MCF 10A (cell line): Measurements from ENCODE around the gene ARL3. TPM values are rescaled to one million over a fixed set of nuclear protein-coding genes. Genes with fewer than 3 reads are reported as not detected.

Source experiments
- BruUV-seq: library from RNA; stranded (reverse); fragments of 400-500 nt; replicated peaks from 2 replicates; lab custom pipeline; 2021; lab: Mats Ljungman, UMichigan
- CTCF ChIA-PET: fragments of 300-600 bp; sonication (Branson Sonifier 250); formaldehyde crosslinking; extraction: SDS; loops from one replicate; lab custom pipeline; 2021; ENCODE audit warnings: antibody characterized with exemption, inconsistent platforms; lab: Yijun Ruan, JAX
- POLR2A ChIA-PET: fragments of 300-600, 350-650 bp; sonication (Branson Sonifier 250); formaldehyde crosslinking; extraction: SDS; loops from one replicate; lab custom pipeline; 2020; ENCODE audit warnings: antibody characterized with exemption, inconsistent platforms; lab: Yijun Ruan, JAX
- DNase-seq: peaks from one replicate; pipeline ENCODE4 v3.0.0-alpha.2; 2018; ENCODE audit not compliant: unreplicated experiment
- H3K27ac Mint-ChIP-seq: one replicate; pipeline ENCODE4 v1.8.0; 2022; ENCODE audit warnings: mild to moderate bottlenecking, low read depth, mixed read lengths; ENCODE audit not compliant: unreplicated experiment
- H3K27me3 Mint-ChIP-seq: one replicate; pipeline ENCODE4 v1.8.0; 2022; ENCODE audit warnings: mixed read lengths; ENCODE audit not compliant: insufficient read depth, unreplicated experiment
- H3K36me3 Mint-ChIP-seq: one replicate; pipeline ENCODE4 v1.8.0; 2022; ENCODE audit warnings: mild to moderate bottlenecking, moderate library complexity, mixed read lengths; ENCODE audit not compliant: insufficient read depth, unreplicated experiment
- H3K4me1 Mint-ChIP-seq: one replicate; pipeline ENCODE4 v1.8.0; 2022; ENCODE audit warnings: mixed read lengths; ENCODE audit not compliant: insufficient read depth, unreplicated experiment
- H3K4me3 Mint-ChIP-seq: one replicate; pipeline ENCODE4 v1.8.0; 2022; ENCODE audit warnings: mild to moderate bottlenecking, moderate library complexity, mixed read lengths; ENCODE audit not compliant: unreplicated experiment
- H3K9me3 Mint-ChIP-seq: one replicate; pipeline ENCODE4 v1.8.0; 2022; ENCODE audit warnings: mixed read lengths; ENCODE audit not compliant: unreplicated experiment
- intact Hi-C: fragments of 100-400 bp; cut with micrococcal nuclease; formaldehyde crosslinking; loops from 2 replicates; pipeline ENCODE4 v1.14.1; 2022
- total RNA-seq: library from RNA; stranded (reverse); gene quantifications from 2 replicates; pipeline ENCODE4 v1.2.3, GENCODE V29; 2022
- TF ChIP-seq, protein P1 (sequence below): fragments of 200-600 bp; IDR thresholded peaks from one replicate; pipeline ENCODE4 v1.8.0; 2022; ENCODE audit warnings: antibody characterized with exemption, mild to moderate bottlenecking; ENCODE audit not compliant: unreplicated experiment

Gene ARL3
- total RNA-seq, 1 experiment from 2014 or later: 6.8 TPM

DNA sequence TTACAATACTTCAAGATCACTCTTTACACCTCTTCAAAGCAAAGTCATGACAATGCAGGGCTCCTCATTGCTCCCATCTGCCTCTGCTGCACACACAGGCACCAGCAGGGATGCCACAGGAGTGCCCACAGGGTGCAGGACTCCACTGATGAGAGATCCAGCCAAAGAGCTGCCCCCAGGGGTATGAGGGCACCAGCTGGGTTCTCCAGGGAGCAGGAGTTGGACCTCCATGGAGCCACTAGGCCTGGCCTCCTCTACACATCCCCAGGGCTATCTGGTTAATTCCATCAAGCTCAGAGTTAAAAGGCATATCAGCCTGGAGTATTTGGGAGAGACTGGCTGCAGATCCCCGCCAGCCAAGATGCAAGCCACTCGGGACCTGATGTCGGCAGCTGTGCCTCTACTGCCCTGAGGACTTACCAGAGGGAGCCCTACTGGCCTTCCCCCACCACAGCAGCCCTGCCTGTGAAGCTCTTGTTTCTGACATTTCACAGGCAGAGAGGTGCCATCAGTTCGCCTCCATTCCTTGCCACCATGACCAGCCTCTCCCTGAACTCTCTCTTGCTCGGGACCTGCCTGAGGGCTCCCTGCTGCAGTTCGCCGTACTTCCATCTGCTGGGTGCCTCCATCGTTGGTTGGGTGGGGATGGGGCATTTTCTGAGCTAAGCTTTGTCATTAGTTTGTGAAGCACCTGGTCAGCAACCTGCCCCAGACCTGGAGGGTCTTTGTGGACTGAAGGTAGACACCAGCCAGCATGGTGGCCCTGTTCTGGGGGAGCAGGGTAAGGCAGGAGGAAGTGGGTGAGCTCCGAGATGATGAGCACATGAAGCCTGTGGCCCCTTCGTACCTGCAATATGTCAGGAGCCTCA, 82.4 kb downstream of the ARL3 start:
- peaks cover 45% of the 10 kb centered on the region for H3K4me1 Mint-ChIP-seq
- ChIA-PET CTCF (interaction anchor here (0.7 kb wide), 1 partner anchor 461 kb away, joined by 3 read pairs; no protein-coding TSS in a partner anchor), POLR2A (interaction anchor here (0.6 to 1.7 kb wide), 3 partner anchors 10 to 112 kb away, joined by 3 to 8 read pairs (median 3); partner anchors contain the start of gene WBP1L)
- TF ChIP-seq, protein P1, sequence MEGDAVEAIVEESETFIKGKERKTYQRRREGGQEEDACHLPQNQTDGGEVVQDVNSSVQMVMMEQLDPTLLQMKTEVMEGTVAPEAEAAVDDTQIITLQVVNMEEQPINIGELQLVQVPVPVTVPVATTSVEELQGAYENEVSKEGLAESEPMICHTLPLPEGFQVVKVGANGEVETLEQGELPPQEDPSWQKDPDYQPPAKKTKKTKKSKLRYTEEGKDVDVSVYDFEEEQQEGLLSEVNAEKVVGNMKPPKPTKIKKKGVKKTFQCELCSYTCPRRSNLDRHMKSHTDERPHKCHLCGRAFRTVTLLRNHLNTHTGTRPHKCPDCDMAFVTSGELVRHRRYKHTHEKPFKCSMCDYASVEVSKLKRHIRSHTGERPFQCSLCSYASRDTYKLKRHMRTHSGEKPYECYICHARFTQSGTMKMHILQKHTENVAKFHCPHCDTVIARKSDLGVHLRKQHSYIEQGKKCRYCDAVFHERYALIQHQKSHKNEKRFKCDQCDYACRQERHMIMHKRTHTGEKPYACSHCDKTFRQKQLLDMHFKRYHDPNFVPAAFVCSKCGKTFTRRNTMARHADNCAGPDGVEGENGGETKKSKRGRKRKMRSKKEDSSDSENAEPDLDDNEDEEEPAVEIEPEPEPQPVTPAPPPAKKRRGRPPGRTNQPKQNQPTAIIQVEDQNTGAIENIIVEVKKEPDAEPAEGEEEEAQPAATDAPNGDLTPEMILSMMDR: no peak
- H3K9me3 Mint-ChIP-seq: no peaks in the 10 kb centered on the region
- H3K4me3 Mint-ChIP-seq: no peak overlapping the region
- no peaks in the 10 kb centered on the region for H3K36me3 Mint-ChIP-seq
- peak overlapping the region; percentile 20 for H3K27ac Mint-ChIP-seq
- intact Hi-C loops: no loop called here
- BruUV-seq: no TSS peak
- H3K27me3 Mint-ChIP-seq: no peaks in the 10 kb centered on the region
- no peak for DNase-seq

DNA sequence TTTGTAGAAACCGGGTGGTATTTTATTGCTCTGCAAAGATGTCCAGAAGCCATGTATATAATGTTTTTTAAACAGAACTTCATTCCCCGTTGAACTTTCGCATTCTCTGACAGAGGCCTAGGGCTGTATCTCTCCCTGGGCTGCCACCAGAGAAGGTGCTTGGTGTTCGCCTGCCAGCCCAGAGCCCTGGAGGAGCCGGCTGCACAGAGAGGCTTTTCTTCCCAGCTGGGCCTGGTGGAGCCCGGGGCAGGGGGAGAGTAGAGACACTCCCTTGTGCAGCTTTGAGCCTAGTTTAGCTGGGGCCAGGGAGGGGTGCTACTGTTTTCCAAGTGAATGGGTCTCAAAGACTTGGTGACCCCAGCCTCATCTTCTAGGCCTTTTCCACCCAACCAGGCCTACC, 83.5 kb downstream of the ARL3 start:
- peak overlapping the region; percentile 53 for H3K27ac Mint-ChIP-seq
- TF ChIP-seq, protein P1: no peak
- H3K27me3 Mint-ChIP-seq: no peaks in the 10 kb centered on the region
- no peak overlapping the region for H3K4me3 Mint-ChIP-seq
- peaks cover 47% of the 10 kb centered on the region for H3K4me1 Mint-ChIP-seq
- ChIA-PET CTCF (interaction anchor here (0.8 kb wide), 1 partner anchor 25 kb away, joined by 3 read pairs; no protein-coding TSS in a partner anchor), POLR2A (no interaction called here)
- no peaks in the 10 kb centered on the region for H3K9me3 Mint-ChIP-seq
- intact Hi-C loops: no loop called here
- BruUV-seq: no TSS peak
- H3K36me3 Mint-ChIP-seq: no peaks in the 10 kb centered on the region
- DNase-seq: no peak

DNA sequence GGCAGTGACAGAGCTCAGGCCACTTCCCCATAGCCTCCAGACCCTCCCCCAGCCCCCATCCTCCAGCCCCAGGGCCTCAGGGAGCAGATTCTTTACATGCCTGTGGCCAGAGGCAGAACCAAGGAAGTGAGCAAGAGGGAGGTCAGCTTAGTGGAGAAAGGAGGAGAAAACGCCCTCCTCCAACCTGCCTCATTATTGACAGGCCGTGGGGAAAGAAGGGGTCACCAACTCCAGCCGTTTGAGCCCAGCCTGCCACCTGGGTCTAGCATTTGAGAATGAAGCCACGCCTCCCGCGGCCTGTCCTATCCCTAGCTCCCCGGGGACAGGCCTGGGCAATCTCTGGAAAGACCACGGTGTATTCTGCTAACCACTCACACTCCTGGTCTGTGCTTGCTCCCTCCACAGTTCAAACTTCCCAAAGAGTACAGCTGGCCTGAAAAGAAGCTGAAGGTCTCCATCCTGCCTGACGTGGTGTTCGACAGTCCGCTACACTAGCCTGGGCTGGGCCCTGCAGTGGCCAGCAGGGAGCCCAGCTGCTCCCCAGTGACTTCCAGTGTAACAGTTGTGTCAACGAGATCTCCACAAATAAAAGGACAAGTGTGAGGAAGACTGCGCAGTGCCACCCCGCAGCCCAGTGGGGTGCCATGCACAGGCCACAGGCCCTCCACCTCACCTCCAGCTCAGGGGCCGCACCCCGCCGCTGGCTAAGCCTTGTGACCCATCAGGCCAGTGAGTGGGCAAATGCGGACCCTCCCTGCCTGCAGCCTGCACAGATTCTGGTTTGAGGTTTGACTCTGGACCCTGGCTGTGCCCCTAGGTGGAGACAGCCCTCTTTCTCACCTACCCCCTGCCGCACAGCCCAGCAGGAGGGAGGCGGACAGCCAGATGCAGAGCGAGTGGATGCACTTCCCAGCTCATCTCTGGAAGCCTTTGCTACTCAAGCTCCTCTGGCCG, 84.3 kb downstream of the ARL3 start:
- Mint-ChIP-seq H3K27me3 (no peaks in the 10 kb centered on the region), H3K36me3 (no peaks in the 10 kb centered on the region), H3K9me3 (no peaks in the 10 kb centered on the region), H3K4me1 (peaks cover 47% of the 10 kb centered on the region), H3K27ac (peak overlapping the region; percentile 53), H3K4me3 (peak overlapping the region; percentile 6)
- no TSS peak for BruUV-seq
- DNase-seq: peak; percentile 57
- CTCF ChIA-PET: interaction anchor here (0.6 to 0.8 kb wide), 2 partner anchors 24 to 748 kb away, joined by 3 read pairs; no protein-coding TSS in a partner anchor
- POLR2A ChIA-PET: interaction anchor here (4.4 kb wide), 1 partner anchor 12 kb away, joined by 29 read pairs; no protein-coding TSS in a partner anchor
- TF ChIP-seq, protein P1: no peak
- intact Hi-C loops: no loop called here
